Stimulated activated CD8-positive, alpha-beta memory T cell treated with anti-CD3 and anti-CD28 coated beads, Interleukin-7, amount 100 ng/mL, for 4 hours (primary cell): ENCODE measurements around the gene CYYR1.
"Not testable (repeated sequence)": the region's sequence is repeated elsewhere in the genome, so short reads cannot be mapped to it uniquely, and the experiment has no call there.

Experiments
- DNase-seq, 2 donors: peaks; one replicate each; pipeline ENCODE4 v3.0.0-alpha.2; 2020; ENCODE audit warnings: low read depth in 2 of 2

CYYR1 gene

DNA sequence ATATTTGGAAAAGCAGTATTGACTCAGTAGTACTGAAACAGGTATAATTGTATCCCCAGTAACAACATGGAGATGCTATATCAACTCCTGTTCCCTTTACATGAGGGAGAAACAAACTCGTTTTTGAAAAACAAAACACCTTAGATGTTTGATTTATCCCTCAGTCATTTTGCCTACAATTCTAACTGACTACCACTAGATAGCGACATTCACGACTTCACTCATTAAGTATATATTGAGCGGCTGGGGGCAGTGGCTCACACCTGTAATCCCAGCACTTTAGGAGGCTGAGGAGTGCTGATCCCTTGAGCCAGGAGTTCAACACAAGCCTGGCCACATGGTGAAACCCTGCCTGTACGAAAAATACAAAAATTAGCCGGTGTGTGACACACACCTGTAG is 83.3 kb downstream of the CYYR1 start:
- no peak for DNase-seq

GRCh38 chr21:26487981-26488480 is 85.1 kb downstream of the CYYR1 start:
- no peak for DNase-seq

GRCh38 chr21:26473471-26473870 is 99.6 kb downstream of the CYYR1 start:
- DNase-seq: no peak

DNA sequence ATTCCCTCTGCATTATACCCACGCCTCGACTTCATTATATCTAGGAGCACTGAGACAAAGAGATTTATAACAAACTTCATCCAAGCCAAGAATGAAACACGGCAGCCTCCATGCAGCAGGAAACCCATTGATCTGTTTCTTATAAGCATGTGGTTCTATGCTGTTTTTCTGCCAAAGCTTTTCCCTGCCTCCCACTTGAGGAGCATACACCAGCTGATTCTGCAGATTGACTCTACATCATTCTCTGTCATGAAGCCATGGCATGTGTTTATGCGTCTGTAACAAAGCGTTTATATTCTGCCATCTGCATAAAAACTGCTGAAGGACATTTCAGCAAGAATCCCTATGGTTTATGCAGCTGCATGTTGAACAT is 102.0 kb downstream of the CYYR1 start:
- no peak for DNase-seq

GRCh38 chr21:26470351-26471098 is 102.6 kb downstream of the CYYR1 start:
- DNase-seq: no peak

DNA sequence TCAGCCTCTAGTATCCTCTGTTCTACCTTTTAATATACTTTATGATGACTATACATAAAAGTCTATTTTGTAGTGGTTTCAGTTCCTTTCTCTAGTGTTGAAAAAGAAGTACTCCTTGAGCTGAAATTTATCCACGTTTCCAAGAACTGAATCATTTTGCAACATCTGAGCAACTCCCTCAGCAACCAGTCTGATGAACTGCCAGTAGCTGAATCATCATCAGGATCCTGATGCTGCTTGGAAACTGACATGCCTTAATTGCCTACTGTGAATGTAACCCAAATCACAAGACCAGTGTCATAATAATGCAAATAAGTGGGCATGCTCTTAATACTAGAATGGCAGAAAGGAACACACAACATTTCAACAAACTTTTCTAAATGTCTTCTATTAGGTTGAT is 103.3 kb downstream of the CYYR1 start:
- DNase-seq: no peak

DNA sequence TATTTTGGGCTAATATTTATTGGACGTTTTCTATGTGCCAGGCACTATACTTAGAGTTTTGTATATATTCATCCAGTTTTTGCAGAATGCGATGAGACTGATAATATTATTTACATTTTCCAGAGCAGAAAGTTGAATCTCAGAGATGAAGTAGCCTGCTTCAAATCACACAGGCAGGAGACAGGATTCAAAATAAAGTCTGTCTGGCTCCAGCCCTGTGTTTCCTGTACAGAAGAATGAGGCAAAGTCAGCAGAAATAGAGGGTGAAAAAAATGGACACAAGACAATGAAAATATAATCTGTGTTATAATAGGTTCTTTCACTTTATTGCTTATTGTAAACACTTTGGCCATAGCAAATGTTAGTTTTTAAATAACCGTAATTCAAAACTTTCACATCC is 107.2 kb downstream of the CYYR1 start:
- DNase-seq: no peak

DNA sequence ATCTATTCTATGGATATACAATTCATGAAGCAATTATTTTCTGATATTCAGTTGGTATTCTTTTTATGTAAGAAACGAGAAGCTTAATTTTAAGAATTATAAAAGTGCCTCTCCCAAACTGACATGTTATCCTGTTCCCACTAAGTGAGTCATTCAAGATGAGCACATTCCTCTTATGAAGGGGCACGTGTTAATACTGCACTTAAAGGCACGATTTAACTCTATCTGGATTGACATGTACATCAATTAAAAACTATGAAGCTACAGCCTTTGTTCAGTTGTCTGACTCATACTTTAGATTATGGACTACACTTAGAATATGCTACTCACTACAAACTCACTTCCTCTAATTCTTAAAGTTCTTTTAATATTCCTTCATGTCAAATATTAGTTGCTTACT is 111.6 kb downstream of the CYYR1 start:
- no peak for DNase-seq

DNA sequence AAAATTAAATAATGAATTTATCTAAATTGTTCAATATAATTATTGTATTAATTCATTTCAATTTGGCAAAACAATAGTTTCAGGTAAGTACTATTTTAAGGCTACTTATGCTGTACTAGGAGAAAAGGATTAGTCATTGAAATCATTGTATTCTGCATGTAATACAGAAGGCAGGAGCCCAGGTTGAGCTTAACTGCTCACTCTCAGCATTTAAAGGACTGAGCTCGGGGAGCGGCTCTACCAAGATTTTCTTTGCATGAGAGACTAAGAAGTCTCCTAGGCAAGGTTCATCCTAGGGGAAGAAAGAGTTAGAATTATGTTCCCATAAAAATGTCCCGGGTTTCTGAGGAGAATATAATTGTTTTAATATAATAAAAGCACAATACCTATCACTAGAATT is 112.5 kb downstream of the CYYR1 start:
- DNase-seq: no peak

- DNase-seq: not testable (repeated sequence)
Measured at GRCh38 chr21:26458854-26459253, 114.2 kb downstream of the CYYR1 start.

GRCh38 chr21:26457817-26458216 is 115.3 kb downstream of the CYYR1 start:
- DNase-seq: no peak

- no peak for DNase-seq
Measured at GRCh38 chr21:26453267-26453666, 119.8 kb downstream of the CYYR1 start.

GRCh38 chr21:26451081-26451740 is 121.9 kb downstream of the CYYR1 start:
- no peak for DNase-seq

DNA sequence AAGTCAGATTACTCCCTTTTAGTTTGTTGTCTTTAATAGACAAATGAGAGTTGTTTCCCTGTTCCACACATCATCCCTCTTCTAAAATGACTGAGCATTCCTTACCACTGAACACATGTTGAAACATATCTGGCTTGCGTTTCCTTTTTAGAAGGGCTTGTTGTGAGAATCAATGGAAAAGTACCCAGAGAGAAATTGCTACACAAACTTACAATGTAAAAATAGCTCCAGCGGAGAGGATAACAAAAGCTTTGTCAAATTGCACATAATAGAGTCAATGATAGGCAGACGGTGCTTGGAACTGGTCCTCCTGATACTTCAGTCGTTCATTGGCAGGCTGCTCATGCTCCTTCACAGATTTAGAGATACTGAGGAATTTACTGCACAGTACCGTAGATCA is 123.9 kb downstream of the CYYR1 start:
- no peak for DNase-seq

DNA sequence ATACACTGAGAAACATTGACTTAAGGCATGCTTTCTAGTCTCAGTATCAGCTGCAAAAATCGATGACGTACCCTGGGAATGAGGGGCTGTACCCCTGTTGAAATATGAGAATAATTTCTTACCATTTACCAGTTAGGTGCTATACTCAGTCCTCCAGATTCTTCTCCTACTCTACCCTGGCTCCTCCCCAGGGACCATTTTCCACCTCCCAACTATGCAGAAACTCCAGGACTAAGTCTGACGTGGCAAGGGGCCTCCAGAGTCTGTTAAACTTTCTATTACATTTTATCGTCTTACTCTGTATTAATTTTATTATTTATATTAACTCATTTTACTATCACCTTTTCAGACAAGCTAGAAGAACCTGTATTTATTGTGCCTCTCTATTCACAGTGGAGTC is 124.3 kb downstream of the CYYR1 start:
- no peak for DNase-seq

GRCh38 chr21:26447932-26448475 is 125.1 kb downstream of the CYYR1 start:
- DNase-seq: no peak

- DNase-seq: no peak
Measured at GRCh38 chr21:26445440-26445839, 127.6 kb downstream of the CYYR1 start.

GRCh38 chr21:26444646-26445045 is 128.4 kb downstream of the CYYR1 start:
- no peak for DNase-seq

- DNase-seq: no peak
Measured at GRCh38 chr21:26443867-26444266, 129.2 kb downstream of the CYYR1 start.

- no peak for DNase-seq
Measured at GRCh38 chr21:26443291-26443690, 129.8 kb downstream of the CYYR1 start.

DNA sequence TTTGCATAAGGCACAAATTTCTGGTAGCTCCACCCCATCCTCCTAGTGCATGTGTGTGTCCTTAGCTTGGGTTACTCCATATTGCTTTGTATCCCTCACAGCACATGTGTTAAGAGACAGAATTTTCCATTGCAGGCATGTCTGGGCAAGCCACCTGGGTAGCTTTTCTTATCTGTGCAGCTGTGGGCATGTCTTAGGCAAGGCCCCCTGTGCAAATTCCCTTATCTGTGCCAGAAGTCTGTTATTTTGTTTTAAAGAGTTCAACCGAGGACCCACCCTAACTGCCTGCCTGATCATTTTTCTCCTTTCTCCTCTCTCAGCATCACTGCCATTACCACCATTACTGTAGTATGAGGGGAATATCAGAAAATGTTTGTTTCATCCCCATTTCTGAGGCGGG is 131.9 kb downstream of the CYYR1 start:
- no peak for DNase-seq

- no peak for DNase-seq
Measured at GRCh38 chr21:26438976-26439375, 134.1 kb downstream of the CYYR1 start.

GRCh38 chr21:26437326-26438009 is 135.6 kb downstream of the CYYR1 start:
- DNase-seq: no peak
